ENCODE data around the gene SWT1.

- no peak for TF ChIP-seq CREB5 (CRISPR knock-in tag; IDR thresholded peaks at IDR 0.05; ENCODE audit: low read depth)
- TF ChIP-seq PATZ1 (CRISPR knock-in tag; IDR thresholded peaks at IDR 0.05; ENCODE audit: borderline replicate concordance) = no peak
- no peak for TF ChIP-seq CSRNP3 (CRISPR knock-in tag; IDR thresholded peaks at IDR 0.05)
- no peak for TF ChIP-seq ZFP3 (CRISPR knock-in tag; IDR thresholded peaks at IDR 0.05)
- no peak for TF ChIP-seq BACH2 (CRISPR knock-in tag; IDR thresholded peaks at IDR 0.05; ENCODE audit: borderline replicate concordance)
Observed at GRCh38 chr1:185280589-185280988, 123.6 kb downstream of the SWT1 start.

Measured in SK-N-SH treated with all-trans-retinoic acid at 6 μM for 48 hours (cell line).